Measurements from ENCODE around the gene OBSCN.

OBSCN gene

GRCh38 chr1:228259951-228260350 is 52.1 kb downstream of the OBSCN start:
- Histone ChIP-seq H2BK12ac (ENCODE audit: low read length in 2 of 2) (no peak overlapping the region), H3K18ac (ENCODE audit: low read depth in 1 of 2, low read length in 2 of 2) (no peak overlapping the region), H3K4me3 (ENCODE audit: insufficient read depth in 1 of 2, low read depth in 1 of 2, low read length in 2 of 2) (no peak overlapping the region), H3K27me3 (ENCODE audit: control insufficient read depth in 1 of 2, insufficient read depth in 1 of 2, low read length in 2 of 2) (no peaks in the 10 kb centered on the region), H2AFZ (ENCODE audit: low read depth, low read length) (no peak overlapping the region), H4K91ac (ENCODE audit: low read length) (no peak overlapping the region), H3K36me3 (ENCODE audit: control insufficient read depth in 1 of 2, insufficient read depth in 2 of 2, low read depth in 1 of 2, low read length in 2 of 2) (peaks cover 0 to 38% of the 10 kb centered on the region in 2 experiments), H3K79me1 (replicated peaks; ENCODE audit: low read length, poor library complexity, severe bottlenecking) (peaks cover 1% of the 10 kb centered on the region), H2AK5ac (ENCODE audit: low read length, severe bottlenecking) (no peak overlapping the region), H2BK15ac (ENCODE audit: low read depth, poor library complexity, severe bottlenecking) (no peak overlapping the region), H3K4me2 (ENCODE audit: low read length, poor library complexity, severe bottlenecking) (no peak overlapping the region), H3K4me1 (ENCODE audit: control insufficient read depth, insufficient read depth, low read depth, low read length) (no peaks in the 10 kb centered on the region), H3K9me3 (ENCODE audit: control insufficient read depth, low read length) (peaks cover 22% of the 10 kb centered on the region), H4K8ac (ENCODE audit: low read length) (no peak overlapping the region), H2BK120ac (ENCODE audit: low read depth, low read length) (no peak overlapping the region), H3K14ac (ENCODE audit: low read length in 2 of 2) (no peak overlapping the region), H3K4ac (ENCODE audit: low read depth in 1 of 2, low read length in 2 of 2) (no peak overlapping the region), H2BK5ac (ENCODE audit: low read depth, low read length, poor library complexity, severe bottlenecking) (no peak overlapping the region), H3K9ac (ENCODE audit: low read length) (no peak overlapping the region), H3K27ac (ENCODE audit: low read length, poor library complexity, severe bottlenecking) (no peak overlapping the region), H3K23ac (ENCODE audit: low read length in 2 of 2) (no peak overlapping the region)
- WGBS: 85% methylated on average over 2 of the region's 3 CpGs
- no peak for DNase-seq

DNA sequence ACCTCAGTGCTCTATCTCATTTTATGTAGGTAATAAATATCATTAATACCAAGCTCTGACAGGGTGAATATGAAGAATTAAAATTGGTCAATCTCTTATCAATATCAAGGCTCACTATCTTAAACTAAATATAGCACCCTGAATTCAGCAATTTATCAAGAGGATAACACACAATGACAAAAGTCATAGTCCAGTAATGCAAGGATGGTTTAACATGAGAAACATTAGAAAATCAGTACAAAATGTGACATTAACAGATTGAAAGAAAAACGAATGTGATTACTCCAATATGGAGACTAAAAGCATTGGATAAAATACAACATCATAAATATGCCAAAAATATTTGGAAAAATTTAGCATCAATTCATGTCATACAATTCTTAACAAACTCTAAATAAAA is 53.9 kb downstream of the OBSCN start:
- H3K9me3 ChIP-seq (ENCODE audit: control insufficient read depth, low read length): peaks cover 22% of the 10 kb centered on the region
- H4K8ac ChIP-seq (ENCODE audit: low read length): no peak overlapping the region
- no peak overlapping the region for H3K27ac ChIP-seq (ENCODE audit: low read length, poor library complexity, severe bottlenecking)
- no peak overlapping the region for H4K91ac ChIP-seq (ENCODE audit: low read length)
- H3K4ac ChIP-seq (ENCODE audit: low read depth in 1 of 2, low read length in 2 of 2): no peak overlapping the region
- no peak overlapping the region for H3K4me2 ChIP-seq (ENCODE audit: low read length, poor library complexity, severe bottlenecking)
- DNase-seq: no peak
- no peak overlapping the region for H3K9ac ChIP-seq (ENCODE audit: low read length)
- H3K14ac ChIP-seq (ENCODE audit: low read length in 2 of 2): no peak overlapping the region
- H2BK5ac ChIP-seq (ENCODE audit: low read depth, low read length, poor library complexity, severe bottlenecking): no peak overlapping the region
- no peaks in the 10 kb centered on the region for H3K4me1 ChIP-seq (ENCODE audit: control insufficient read depth, insufficient read depth, low read depth, low read length)
- no peak overlapping the region for H2BK12ac ChIP-seq (ENCODE audit: low read length in 2 of 2)
- no peak overlapping the region for H3K18ac ChIP-seq (ENCODE audit: low read depth in 1 of 2, low read length in 2 of 2)
- no peaks in the 10 kb centered on the region for H3K27me3 ChIP-seq (ENCODE audit: control insufficient read depth in 1 of 2, insufficient read depth in 1 of 2, low read length in 2 of 2)
- peaks cover 0 to 28% of the 10 kb centered on the region in 2 experiments for H3K36me3 ChIP-seq (ENCODE audit: control insufficient read depth in 1 of 2, insufficient read depth in 2 of 2, low read depth in 1 of 2, low read length in 2 of 2)
- no peak overlapping the region for H3K23ac ChIP-seq (ENCODE audit: low read length in 2 of 2)
- H3K4me3 ChIP-seq (ENCODE audit: insufficient read depth in 1 of 2, low read depth in 1 of 2, low read length in 2 of 2): no peak overlapping the region
- H2AFZ ChIP-seq (ENCODE audit: low read depth, low read length): no peak overlapping the region
- no peak overlapping the region for H2AK5ac ChIP-seq (ENCODE audit: low read length, severe bottlenecking)
- no peak overlapping the region for H2BK120ac ChIP-seq (ENCODE audit: low read depth, low read length)
- H3K79me1 ChIP-seq (replicated peaks; ENCODE audit: low read length, poor library complexity, severe bottlenecking): peaks cover 1% of the 10 kb centered on the region
- no CpG with 5 or more reads among the region's 1 CpG for WGBS
- H2BK15ac ChIP-seq (ENCODE audit: low read depth, poor library complexity, severe bottlenecking): no peak overlapping the region

DNA sequence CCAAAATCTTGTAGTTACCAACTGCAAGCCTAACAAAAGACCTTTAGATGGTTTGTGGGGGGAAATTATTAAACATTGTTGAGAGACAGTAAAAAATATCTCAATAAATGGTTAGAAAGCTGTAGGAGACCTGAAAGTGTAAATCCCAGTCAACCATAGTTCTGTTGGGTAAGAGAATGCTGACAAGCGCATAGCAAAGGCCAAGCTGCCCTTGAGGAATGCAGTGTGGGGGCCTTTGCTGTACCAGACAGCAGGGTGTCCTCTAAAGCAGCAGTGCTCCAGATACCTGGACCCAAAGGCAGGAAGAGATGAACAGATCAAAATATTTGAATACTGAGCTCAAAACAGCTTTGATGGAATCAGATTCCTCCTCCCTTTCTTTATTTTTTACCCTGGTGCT is 54.6 kb downstream of the OBSCN start:
- no peak overlapping the region for H3K4me3 ChIP-seq (ENCODE audit: insufficient read depth in 1 of 2, low read depth in 1 of 2, low read length in 2 of 2)
- H2BK120ac ChIP-seq (ENCODE audit: low read depth, low read length): no peak overlapping the region
- no peak overlapping the region for H3K23ac ChIP-seq (ENCODE audit: low read length in 2 of 2)
- DNase-seq: no peak
- peaks cover 0 to 23% of the 10 kb centered on the region in 2 experiments for H3K36me3 ChIP-seq (ENCODE audit: control insufficient read depth in 1 of 2, insufficient read depth in 2 of 2, low read depth in 1 of 2, low read length in 2 of 2)
- H2BK12ac ChIP-seq (ENCODE audit: low read length in 2 of 2): no peak overlapping the region
- no peak overlapping the region for H3K4ac ChIP-seq (ENCODE audit: low read depth in 1 of 2, low read length in 2 of 2)
- no peak overlapping the region for H2AFZ ChIP-seq (ENCODE audit: low read depth, low read length)
- H3K9ac ChIP-seq (ENCODE audit: low read length): no peak overlapping the region
- H3K4me2 ChIP-seq (ENCODE audit: low read length, poor library complexity, severe bottlenecking): no peak overlapping the region
- no peak overlapping the region for H2BK5ac ChIP-seq (ENCODE audit: low read depth, low read length, poor library complexity, severe bottlenecking)
- H2BK15ac ChIP-seq (ENCODE audit: low read depth, poor library complexity, severe bottlenecking): no peak overlapping the region
- H3K27me3 ChIP-seq (ENCODE audit: control insufficient read depth in 1 of 2, insufficient read depth in 1 of 2, low read length in 2 of 2): no peaks in the 10 kb centered on the region
- H2AK5ac ChIP-seq (ENCODE audit: low read length, severe bottlenecking): no peak overlapping the region
- peaks cover 1% of the 10 kb centered on the region for H3K79me1 ChIP-seq (replicated peaks; ENCODE audit: low read length, poor library complexity, severe bottlenecking)
- H3K4me1 ChIP-seq (ENCODE audit: control insufficient read depth, insufficient read depth, low read depth, low read length): no peaks in the 10 kb centered on the region
- 95% methylated on average over 1 of the region's 1 CpG for WGBS
- no peak overlapping the region for H3K14ac ChIP-seq (ENCODE audit: low read length in 2 of 2)
- H3K27ac ChIP-seq (ENCODE audit: low read length, poor library complexity, severe bottlenecking): no peak overlapping the region
- peaks cover 22% of the 10 kb centered on the region for H3K9me3 ChIP-seq (ENCODE audit: control insufficient read depth, low read length)
- no peak overlapping the region for H4K8ac ChIP-seq (ENCODE audit: low read length)
- no peak overlapping the region for H4K91ac ChIP-seq (ENCODE audit: low read length)
- no peak overlapping the region for H3K18ac ChIP-seq (ENCODE audit: low read depth in 1 of 2, low read length in 2 of 2)

DNA sequence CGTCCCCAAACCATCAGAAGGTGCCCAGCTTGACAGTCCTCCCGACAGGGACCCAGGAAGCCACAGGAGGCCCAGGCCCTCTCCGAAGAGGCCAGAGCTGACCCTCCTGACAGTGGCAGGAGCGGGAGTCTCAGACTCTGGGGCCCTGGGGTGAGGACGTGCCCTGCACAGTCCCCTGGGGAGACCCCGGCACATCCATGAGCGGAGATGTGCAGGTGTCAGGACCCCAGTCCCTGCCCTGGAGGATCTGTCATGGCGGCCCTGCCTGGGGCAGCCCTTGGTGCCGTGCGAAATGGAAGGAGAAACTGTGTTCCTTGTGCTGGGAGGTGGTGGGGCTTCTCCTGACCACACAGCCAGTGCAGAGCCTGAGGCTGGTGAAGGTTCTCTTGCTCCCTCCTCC is 55.8 kb downstream of the OBSCN start:
- H2BK12ac ChIP-seq (ENCODE audit: low read length in 2 of 2): no peak overlapping the region
- H3K9me3 ChIP-seq (ENCODE audit: control insufficient read depth, low read length): peaks cover 22% of the 10 kb centered on the region
- H3K4ac ChIP-seq (ENCODE audit: low read depth in 1 of 2, low read length in 2 of 2): no peak overlapping the region
- no peak overlapping the region for H2BK5ac ChIP-seq (ENCODE audit: low read depth, low read length, poor library complexity, severe bottlenecking)
- no peak overlapping the region for H2AFZ ChIP-seq (ENCODE audit: low read depth, low read length)
- H3K27ac ChIP-seq (ENCODE audit: low read length, poor library complexity, severe bottlenecking): no peak overlapping the region
- no peak overlapping the region for H3K4me2 ChIP-seq (ENCODE audit: low read length, poor library complexity, severe bottlenecking)
- H2AK5ac ChIP-seq (ENCODE audit: low read length, severe bottlenecking): no peak overlapping the region
- peak overlapping the region; percentile 7 for H4K91ac ChIP-seq (ENCODE audit: low read length)
- H3K14ac ChIP-seq (ENCODE audit: low read length in 2 of 2): no peak overlapping the region
- H3K27me3 ChIP-seq (ENCODE audit: control insufficient read depth in 1 of 2, insufficient read depth in 1 of 2, low read length in 2 of 2): no peaks in the 10 kb centered on the region
- no peaks in the 10 kb centered on the region for H3K4me1 ChIP-seq (ENCODE audit: control insufficient read depth, insufficient read depth, low read depth, low read length)
- no peak overlapping the region for H3K4me3 ChIP-seq (ENCODE audit: insufficient read depth in 1 of 2, low read depth in 1 of 2, low read length in 2 of 2)
- H2BK120ac ChIP-seq (ENCODE audit: low read depth, low read length): no peak overlapping the region
- no peak overlapping the region for H3K23ac ChIP-seq (ENCODE audit: low read length in 2 of 2)
- H3K36me3 ChIP-seq (ENCODE audit: control insufficient read depth in 1 of 2, insufficient read depth in 2 of 2, low read depth in 1 of 2, low read length in 2 of 2): peaks cover 0 to 28% of the 10 kb centered on the region in 2 experiments
- no peak overlapping the region for H3K9ac ChIP-seq (ENCODE audit: low read length)
- peaks cover 1% of the 10 kb centered on the region for H3K79me1 ChIP-seq (replicated peaks; ENCODE audit: low read length, poor library complexity, severe bottlenecking)
- H3K18ac ChIP-seq (ENCODE audit: low read depth in 1 of 2, low read length in 2 of 2): no peak overlapping the region
- H2BK15ac ChIP-seq (ENCODE audit: low read depth, poor library complexity, severe bottlenecking): no peak overlapping the region
- DNase-seq: no peak
- WGBS: 94% methylated on average over 10 of the region's 10 CpGs
- no peak overlapping the region for H4K8ac ChIP-seq (ENCODE audit: low read length)
